NCI-H2029 treated with DMSO at 0.1 percent for 48 hours (cell line): Measurements from ENCODE around the gene TTC9C.
"Not testable (repeated sequence)": the region's sequence is repeated elsewhere in the genome, so short reads cannot be mapped to it uniquely, and the experiment has no call there.

Experiments used
- DNase-seq: peaks from one replicate; lab custom pipeline; 2025; lab: John Stamatoyannopoulos, UW

TTC9C gene

GRCh38 chr11:62728171-62728988 lies at the start of gene TTC9C:
Gene TTC9C, plus strand, starts transcription at chr11:62728486. Its CDS starts 363 bp downstream, at chr11:62728849.
- peak; percentile 72 for DNase-seq

- DNase-seq: peak; percentile 79
Observed at GRCh38 chr11:62678770-62679696, 49.3 kb upstream of the TTC9C start, which contains the start of gene UBXN1. Gene UBXN1, minus strand, starts transcription at chr11:62679073. Its CDS starts 150 bp downstream, at chr11:62678923.

GRCh38 chr11:62680825-62681240 lies 47.5 kb upstream of the TTC9C start:
- DNase-seq: peak; percentile 9

- no peak for DNase-seq
Observed at GRCh38 chr11:62682518-62682917, 45.8 kb upstream of the TTC9C start.

GRCh38 chr11:62687508-62688396 lies 40.5 kb upstream of the TTC9C start:
- DNase-seq: no peak

DNA sequence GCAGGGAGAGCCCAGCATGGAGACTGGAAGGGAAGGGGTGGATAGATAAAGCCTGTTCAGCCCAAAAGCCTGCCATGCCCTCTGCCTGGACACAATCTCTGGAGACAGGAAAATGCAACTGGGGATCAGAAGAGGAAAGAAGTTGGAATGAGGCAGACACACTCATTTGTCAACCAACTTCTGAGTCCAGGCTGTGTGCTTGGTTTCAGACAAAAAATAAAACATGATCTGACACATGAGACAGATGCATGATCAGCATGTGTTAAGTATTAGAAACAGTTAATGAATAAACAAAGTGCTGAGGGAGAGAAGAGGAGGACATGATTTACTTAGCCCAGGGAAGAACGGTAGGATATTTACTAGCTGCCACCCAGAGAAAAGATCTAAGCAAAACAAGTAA lies 39.8 kb upstream of the TTC9C start:
- DNase-seq: no peak

DNA sequence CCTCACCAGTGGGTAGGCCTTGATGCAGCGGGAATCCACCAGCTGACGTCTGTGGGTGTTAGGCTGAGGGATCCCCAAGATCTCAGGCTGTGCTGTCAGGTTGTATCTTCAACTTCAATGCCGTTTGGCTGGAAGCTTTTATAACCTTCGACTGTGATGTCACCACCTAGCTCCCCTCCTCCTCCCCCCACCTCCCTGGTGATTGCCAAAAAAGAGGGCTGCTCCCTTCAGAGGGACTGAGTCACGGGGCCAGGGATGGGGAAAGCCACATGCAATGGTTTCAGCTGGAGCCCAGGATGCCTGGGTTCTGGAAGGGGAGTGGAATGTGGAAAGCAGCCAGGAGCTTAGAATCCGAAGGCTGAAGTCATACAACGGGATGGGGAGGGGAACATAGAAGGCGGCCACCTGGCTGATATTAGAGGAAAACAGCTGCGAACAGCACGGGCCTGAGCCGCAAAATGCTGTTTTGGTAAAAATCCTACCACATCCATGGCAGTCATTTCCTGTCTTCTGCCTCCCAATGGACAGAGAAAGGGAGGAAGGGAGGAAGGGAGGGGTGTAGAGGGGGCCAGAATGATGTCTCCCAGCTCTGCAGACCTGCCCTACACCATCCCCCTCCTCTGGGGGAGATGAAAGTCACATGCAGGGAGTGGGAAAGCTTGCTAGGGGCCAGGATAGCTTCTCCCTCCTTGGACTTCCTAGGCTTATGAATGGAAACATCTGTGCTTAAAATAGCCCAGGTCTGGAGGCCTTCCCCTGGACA lies 38.7 kb upstream of the TTC9C start, which contains the start of gene LRRN4CL:
TSS of gene LRRN4CL (minus strand) at position 110 of the 763 bp plus-strand sequence. CDS start 1,022 bp downstream, outside the sequence.
- no peak for DNase-seq

GRCh38 chr11:62693624-62694023 lies 34.7 kb upstream of the TTC9C start:
- not testable (repeated sequence) for DNase-seq

DNA sequence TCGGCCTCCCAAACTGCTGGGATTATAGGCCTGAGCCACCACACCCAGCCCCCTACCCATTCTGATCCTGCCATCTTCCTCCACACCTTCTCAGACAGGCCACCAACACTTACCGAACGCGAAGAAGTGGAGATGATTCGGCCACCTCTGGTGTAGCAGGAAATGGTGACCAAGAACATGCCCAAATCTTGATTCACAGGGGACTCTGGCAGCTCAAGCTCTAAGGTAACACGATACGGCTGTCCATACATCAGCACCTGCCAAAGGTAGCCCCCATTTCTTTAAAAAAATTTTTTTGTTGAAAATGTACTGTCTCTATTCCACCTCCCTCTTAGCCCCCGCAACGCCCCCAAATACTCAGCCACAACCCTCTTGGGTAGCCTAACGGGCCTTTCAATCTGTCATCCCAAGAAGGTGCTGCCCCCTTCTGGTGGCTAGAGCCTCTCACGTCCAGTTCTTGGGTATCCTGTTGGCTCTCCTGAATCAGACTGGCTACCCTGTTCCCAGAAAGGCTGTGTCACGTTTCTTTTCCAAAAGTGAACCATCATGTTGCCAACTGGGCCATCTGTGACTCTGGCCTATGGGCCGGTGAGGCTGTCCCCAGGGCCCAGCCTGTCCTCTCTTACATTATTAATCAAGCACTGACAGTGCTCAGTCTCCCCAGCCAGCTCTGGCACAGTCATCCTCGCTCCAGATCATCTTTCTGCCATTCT lies 33.7 kb upstream of the TTC9C start:
- peak; percentile 33 for DNase-seq

GRCh38 chr11:62702246-62702645 lies 26.0 kb upstream of the TTC9C start:
- DNase-seq: no peak

DNA sequence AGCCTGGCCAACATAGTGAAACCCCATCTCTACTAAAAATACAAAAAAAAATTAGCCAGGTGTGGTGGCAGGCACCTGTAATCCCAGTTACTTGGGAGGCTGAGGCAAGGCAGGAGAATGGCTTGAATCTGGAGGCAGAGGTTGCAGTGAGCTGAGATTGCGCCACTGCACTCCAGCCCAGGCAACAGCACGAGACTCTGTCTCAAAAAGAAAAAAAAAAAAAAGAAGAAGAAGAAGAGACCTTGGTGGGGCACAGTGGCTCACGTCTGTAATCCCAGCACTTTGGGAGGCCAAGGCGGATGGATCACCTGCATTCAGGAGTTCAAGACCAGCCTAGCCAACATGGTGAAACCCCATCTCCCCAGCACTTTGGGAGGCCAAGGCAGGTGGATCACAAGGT lies 24.4 kb upstream of the TTC9C start:
- DNase-seq: not testable (repeated sequence)

DNA sequence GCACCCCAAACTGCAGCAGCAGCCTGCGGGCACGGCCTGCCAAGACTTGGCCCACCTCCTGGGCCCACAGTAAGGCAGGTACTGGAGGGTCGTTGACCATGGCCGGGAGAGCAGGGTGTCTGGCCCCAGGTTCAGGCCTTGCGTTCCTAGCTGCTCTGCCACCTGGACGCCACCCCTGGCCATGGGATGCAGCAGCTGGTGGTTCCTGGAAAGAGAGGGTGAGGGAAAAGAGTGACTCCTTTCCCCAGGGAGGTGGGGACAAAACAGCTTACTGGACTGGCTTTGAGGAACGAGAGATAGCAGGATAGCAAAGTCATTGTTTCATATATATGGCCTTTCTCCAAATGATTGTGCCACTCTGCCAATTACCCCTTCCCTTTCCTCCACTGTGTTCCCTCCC lies 22.9 kb upstream of the TTC9C start:
- no peak for DNase-seq

GRCh38 chr11:62705880-62706849 lies 22.1 kb upstream of the TTC9C start:
- peak; percentile 85 for DNase-seq

DNA sequence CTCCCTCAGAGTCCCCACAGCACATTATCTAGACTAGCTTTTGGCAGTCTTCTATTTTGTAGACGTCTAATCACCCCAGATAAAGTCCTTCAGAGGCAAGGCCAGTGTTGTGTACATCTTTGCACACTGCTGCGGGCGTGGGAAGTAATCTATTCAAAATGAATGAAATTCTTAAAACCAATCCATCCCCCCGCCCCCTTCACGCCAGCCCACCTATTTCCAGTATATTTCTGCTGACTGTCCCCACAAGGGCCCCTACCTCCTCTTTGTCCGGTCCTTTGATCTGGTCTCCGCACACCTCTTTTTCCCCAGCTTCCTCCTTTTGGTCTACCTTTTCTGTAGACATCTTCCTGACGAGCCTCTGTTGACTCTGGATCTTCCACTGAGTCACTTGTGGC lies 21.4 kb upstream of the TTC9C start:
- DNase-seq: no peak

DNA sequence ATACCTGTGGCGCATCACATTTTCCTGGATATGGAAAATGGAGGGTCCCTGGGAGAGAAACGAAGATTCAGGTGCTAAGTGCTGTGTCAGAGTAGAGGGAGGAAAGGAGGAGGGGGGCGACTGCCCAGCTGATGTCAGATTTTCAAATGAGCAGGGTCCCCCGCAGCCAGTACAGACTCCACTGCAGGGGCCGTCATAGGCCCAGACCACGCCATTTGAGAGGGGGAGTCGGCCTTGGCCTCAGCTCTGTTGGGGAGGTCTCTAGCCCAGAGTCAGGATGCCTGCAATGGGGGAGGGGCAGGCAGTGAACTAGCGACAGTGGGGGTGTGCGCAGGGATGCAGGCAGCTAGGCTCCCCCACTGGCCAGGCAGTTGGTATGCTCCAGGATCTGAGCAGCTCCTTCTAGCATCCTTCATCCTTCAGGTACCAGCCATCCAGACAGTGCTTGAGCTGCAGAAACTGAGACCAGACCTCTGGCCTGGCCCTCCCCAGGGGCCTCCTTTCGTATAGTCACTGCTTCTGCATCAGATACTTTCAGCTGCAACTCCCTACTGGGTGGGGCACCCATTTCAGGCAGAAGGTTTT lies 20.9 kb upstream of the TTC9C start, which contains the start of the genes BSCL2 and GNG3:
TSS of gene BSCL2 (minus strand) at position 148 of the 585 bp plus-strand sequence. CDS start 229 bp downstream, outside the sequence.
TSS of gene GNG3 (plus strand) at position 400 of the 585 bp plus-strand sequence. CDS start 620 bp downstream, outside the sequence.
- no peak for DNase-seq

DNA sequence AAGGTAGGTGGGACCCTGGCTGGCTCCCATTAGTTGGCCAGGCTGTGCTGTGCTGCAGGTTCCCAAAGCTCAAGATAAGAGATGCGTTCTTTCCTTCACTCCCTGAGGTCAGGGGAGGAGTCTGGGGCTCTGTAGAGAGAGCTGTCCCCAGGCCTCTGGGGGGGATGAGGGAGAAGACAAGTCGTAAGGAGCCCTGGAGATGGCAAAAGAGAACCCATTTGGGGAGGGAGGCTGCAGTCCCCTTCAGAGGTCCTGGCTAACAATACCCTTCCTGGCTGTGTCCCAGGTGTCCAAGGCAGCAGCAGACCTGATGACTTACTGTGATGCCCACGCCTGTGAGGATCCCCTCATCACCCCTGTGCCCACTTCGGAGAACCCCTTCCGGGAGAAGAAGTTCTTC lies 19.9 kb upstream of the TTC9C start:
- DNase-seq: no peak

DNA sequence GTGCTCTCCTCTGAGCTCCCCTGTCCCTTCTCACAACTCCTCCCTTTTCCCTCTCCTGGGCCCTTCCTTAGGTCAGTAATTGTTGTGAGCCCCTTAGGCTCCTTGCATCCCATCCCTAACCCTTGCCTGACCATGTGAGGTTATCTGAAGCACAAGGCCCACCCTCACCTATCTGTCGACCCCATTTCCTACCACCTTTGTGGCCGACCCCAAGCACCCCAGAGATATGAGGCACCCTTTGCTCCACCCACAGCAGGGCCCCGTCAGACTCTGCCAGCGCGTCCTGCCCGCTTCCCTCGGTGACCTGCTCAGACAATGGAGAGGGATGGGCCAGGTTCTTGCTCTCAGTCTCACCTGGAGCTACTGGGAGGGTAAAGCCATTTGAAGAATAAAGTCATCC lies 19.5 kb upstream of the TTC9C start:
- no peak for DNase-seq
